Fibroblast of lung (primary cell): ENCODE data around the gene DISP1. TPM values are rescaled to one million over a fixed set of nuclear protein-coding genes. Genes with fewer than 3 reads are reported as not detected.

Source experiments
- DNase-seq, 2 donors: peaks; one replicate each; pipeline versions ENCODE4 v3.0.0 to v3.0.0-alpha.2; 2010; ENCODE audit warnings: low read depth in 2 of 2
- H2AFZ ChIP-seq: 2 replicates; pipeline ENCODE4 v1.5.1; 2012; ENCODE audit warnings: low read length, control low read depth, inconsistent platforms
- H3K27ac ChIP-seq: 2 replicates; pipeline ENCODE4 v1.5.1; 2011; ENCODE audit warnings: low read length, control low read depth; ENCODE audit not compliant: insufficient read depth
- H3K27me3 ChIP-seq: 2 replicates; pipeline ENCODE4 v1.5.1; 2011; ENCODE audit warnings: mild to moderate bottlenecking, low read length; ENCODE audit not compliant: control insufficient read depth, insufficient read depth
- H3K36me3 ChIP-seq: 2 replicates; pipeline ENCODE4 v1.5.1; 2011; ENCODE audit warnings: low read length; ENCODE audit not compliant: control insufficient read depth, insufficient read depth
- H3K4me1 ChIP-seq: 2 replicates; pipeline ENCODE4 v1.5.1; 2011; ENCODE audit warnings: low read length; ENCODE audit not compliant: control insufficient read depth, insufficient read depth; ENCODE audit errors: extremely low read depth
- H3K4me2 ChIP-seq: 2 replicates; pipeline ENCODE4 v1.5.1; 2011; ENCODE audit warnings: low read length, control low read depth; ENCODE audit not compliant: insufficient read depth; ENCODE audit errors: extremely low read depth
- H3K4me3 ChIP-seq, 4 experiments: fragments of 200-600 bp in 1 of 4; sonication (generic) in 1 of 4; replicated peaks in 1 of 4; 2 replicates each; pipeline ENCODE4 v1.5.1; 2011 to 2016; ENCODE audit warnings: low read length in 4 of 4, low read depth in 3 of 4, mild to moderate bottlenecking in 3 of 4, control low read depth in 2 of 4, inconsistent platforms in 1 of 4, mixed read lengths in 1 of 4; ENCODE audit not compliant: insufficient read depth in 1 of 4; ENCODE audit errors: control extremely low read depth in 1 of 4
- H3K79me2 ChIP-seq: 2 replicates; pipeline ENCODE4 v1.5.1; 2012; ENCODE audit warnings: mild to moderate bottlenecking, low read length, inconsistent platforms; ENCODE audit not compliant: control insufficient read depth, insufficient read depth
- H3K9ac ChIP-seq: 2 replicates; pipeline ENCODE4 v1.5.1; 2011; ENCODE audit warnings: mild to moderate bottlenecking, low read length, control low read depth; ENCODE audit not compliant: insufficient read depth
- H3K9me3 ChIP-seq: 2 replicates; pipeline ENCODE4 v1.5.1; 2012; ENCODE audit warnings: low read depth, low read length; ENCODE audit not compliant: control insufficient read depth, insufficient read depth
- H4K20me1 ChIP-seq: 2 replicates; pipeline ENCODE4 v1.5.1; 2011; ENCODE audit warnings: low read length; ENCODE audit not compliant: control insufficient read depth, insufficient read depth; ENCODE audit errors: extremely low read depth
- CTCF ChIP-seq, 2 donors: IDR thresholded peaks in 1 of 2; conservative IDR thresholded peaks in 1 of 2; 1 replicate in 1 of 2; 2 replicates in 1 of 2; pipeline ENCODE4 v1.5.1; 2011 to 2012; ENCODE audit warnings: low read length in 2 of 2, control low read depth in 1 of 2, inconsistent platforms in 1 of 2, low read depth in 1 of 2, mild to moderate bottlenecking in 1 of 2
- EZH2 ChIP-seq: IDR thresholded peaks from 2 replicates; pipeline ENCODE4 v1.5.1; 2012; ENCODE audit warnings: low read length, control low read depth, mild to moderate bottlenecking; ENCODE audit errors: missing control alignments
- polyA plus RNA-seq, 2 donors: library from polyadenylated mRNA; depleted of rRNA in 1 of 2; stranded (reverse) in 1 of 2; unstranded in 1 of 2; fragments of >200 nt; gene quantifications; 2 replicates each; pipeline ENCODE4 v1.2.1, GENCODE V29; 2011 to 2012; ENCODE audit warnings: missing spikeins in 1 of 2
- total RNA-seq: library from RNA; depleted of rRNA; stranded (reverse); fragments of >200 nt; gene quantifications from 2 replicates; pipeline ENCODE4 v1.2.1, GENCODE V29; 2014

The DISP1 gene
- total and polyA plus RNA-seq, 2 donors (not counting 1 experiment from before 2014, with no cell fraction given), result 5.9 to 8.7 TPM

DNA sequence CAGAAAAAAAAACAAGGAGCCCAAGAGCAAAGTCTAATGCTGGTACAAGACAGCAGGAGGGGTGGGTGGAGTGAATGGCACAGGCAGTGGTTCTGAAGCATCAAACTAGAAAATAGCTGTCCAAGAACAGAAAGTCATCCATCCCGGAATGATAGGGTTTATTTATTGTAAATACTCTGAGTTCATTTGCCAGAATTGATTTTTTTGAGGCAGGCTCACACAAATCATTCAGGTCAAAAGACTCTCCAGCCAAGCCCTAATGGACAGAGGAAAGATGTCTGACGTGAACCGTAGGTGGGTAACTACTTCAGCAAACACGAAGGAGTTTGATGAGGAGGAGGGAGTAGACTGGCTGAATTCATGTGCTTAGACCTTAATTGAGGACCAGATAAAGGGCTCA lies 13.8 kb upstream of the DISP1 start:
- Histone ChIP-seq H3K27me3 (no peaks in the 10 kb centered on the region), H3K4me2 (no peak overlapping the region), H3K79me2 (no peaks in the 10 kb centered on the region), H3K9me3 (no peaks in the 10 kb centered on the region), H4K20me1 (no peaks in the 10 kb centered on the region), H3K36me3 (no peaks in the 10 kb centered on the region), H3K4me1 (no peaks in the 10 kb centered on the region), H3K27ac (no peak overlapping the region), H3K4me3 (no peak overlapping the region), H2AFZ (no peak overlapping the region), H3K9ac (no peak overlapping the region)
- no peak for DNase-seq
- TF ChIP-seq CTCF (conservative IDR thresholded peaks at IDR 0.05 in 1 of 2, IDR thresholded peaks at IDR 0.05 in 1 of 2; ENCODE audit: low read depth in 1 of 2, low read length in 2 of 2) (no peak), EZH2 (no peak)

- H3K27ac ChIP-seq, result no peak overlapping the region
- no peak overlapping the region for H3K4me2 ChIP-seq
- H3K4me3 ChIP-seq, result no peak overlapping the region
- peaks cover 8% of the 10 kb centered on the region for H3K4me1 ChIP-seq
- H3K27me3 ChIP-seq, result no peaks in the 10 kb centered on the region
- no peaks in the 10 kb centered on the region for H3K36me3 ChIP-seq
- DNase-seq, result no peak
- peaks cover 7% of the 10 kb centered on the region for H3K79me2 ChIP-seq
- H2AFZ ChIP-seq, result no peak overlapping the region
- no peaks in the 10 kb centered on the region for H3K9me3 ChIP-seq
- H3K9ac ChIP-seq, result no peak overlapping the region
- no peaks in the 10 kb centered on the region for H4K20me1 ChIP-seq
- TF ChIP-seq CTCF (conservative IDR thresholded peaks at IDR 0.05 in 1 of 2, IDR thresholded peaks at IDR 0.05 in 1 of 2; ENCODE audit: low read depth in 1 of 2, low read length in 2 of 2) (no peak), EZH2 (no peak)
Observed at GRCh38 chr1:222811671-222812070, 3.2 kb upstream of the DISP1 start.

- Histone ChIP-seq H3K79me2 (peaks cover 18% of the 10 kb centered on the region), H3K9ac (no peak overlapping the region)
Observed at GRCh38 chr1:222813866-222814535, 838 bp upstream of the DISP1 start.

More at GRCh38 chr1:222813866-222814535, 838 bp upstream of the DISP1 start:
- Histone ChIP-seq H4K20me1 (no peaks in the 10 kb centered on the region), H3K4me1 (peaks cover 20% of the 10 kb centered on the region), H2AFZ (peak overlapping the region; percentile 9), H3K4me2 (peak overlapping the region; percentile 95), H3K36me3 (no peaks in the 10 kb centered on the region), H3K27me3 (no peaks in the 10 kb centered on the region), H3K9me3 (no peaks in the 10 kb centered on the region), H3K27ac (peak overlapping the region; percentile 94), H3K4me3 (peak overlapping the region in 2 of 4 experiments; percentile 30 to 93)
- TF ChIP-seq EZH2, result no peak
- peak in 1 of 2 donors; percentile 25 for TF ChIP-seq CTCF (conservative IDR thresholded peaks at IDR 0.05 in 1 of 2, IDR thresholded peaks at IDR 0.05 in 1 of 2; ENCODE audit: low read depth in 1 of 2, low read length in 2 of 2)
- DNase-seq, result peak; percentile 22 to 62
